ENCODE results near the gene POTEM.
"Not testable (repeated sequence)": the region's sequence is repeated elsewhere in the genome, so short reads cannot be mapped to it uniquely, and the experiment has no call there.

The POTEM gene

GRCh38 chr14:19038060-19038664 lies 70.9 kb downstream of the POTEM start:
- not testable (repeated sequence) for DNase-seq

GRCh38 chr14:19038785-19039184 lies 71.6 kb downstream of the POTEM start:
- DNase-seq: not testable (repeated sequence)

- not testable (repeated sequence) for DNase-seq
Observed at GRCh38 chr14:19043384-19043783, 76.2 kb downstream of the POTEM start.
